ENCODE measurements around the gene ELP4. TPM values are rescaled to one million over a fixed set of nuclear protein-coding genes. Genes with fewer than 3 reads are reported as not detected.

ELP4 gene
- total RNA-seq, 1 donor from 2014 or later = 23.4 TPM

DNA sequence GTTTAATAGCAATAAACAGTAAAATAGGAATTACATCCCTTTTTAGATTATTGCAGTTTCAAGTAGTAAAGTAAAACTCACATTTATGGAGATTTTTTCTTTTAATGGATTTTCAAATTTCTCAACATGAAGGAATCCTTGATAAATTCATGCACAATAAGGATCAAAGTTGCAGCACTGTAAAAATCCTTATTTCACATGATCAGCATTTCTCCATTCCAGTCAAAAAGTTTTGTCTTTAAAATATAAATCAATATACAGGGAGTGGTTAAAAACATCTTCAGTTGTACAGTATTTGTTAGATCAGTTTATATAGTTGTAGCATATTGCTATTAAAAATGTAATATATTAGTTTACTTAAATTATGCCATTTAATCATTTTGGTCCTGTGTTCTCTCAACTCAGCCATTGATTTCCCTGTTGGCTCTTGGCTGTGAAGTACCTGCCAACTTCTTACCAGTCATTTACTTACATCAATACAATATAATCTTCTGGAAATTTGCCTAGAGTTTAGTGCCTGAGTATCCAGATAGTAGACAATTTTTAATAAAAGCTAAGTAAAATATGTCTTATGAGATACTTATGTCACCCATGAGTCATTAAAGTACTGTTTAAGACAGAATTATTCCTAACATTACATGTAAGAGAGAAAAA is 12.1 kb downstream of the ELP4 start:
- Mint-ChIP-seq H3K36me3 (ENCODE audit: insufficient read depth) (peaks cover 3% of the 10 kb centered on the region), H3K9me3 (ENCODE audit: low read depth) (peaks cover 2% of the 10 kb centered on the region), H3K27ac (no peak overlapping the region), H3K27me3 (no peaks in the 10 kb centered on the region), H3K4me1 (ENCODE audit: low read depth) (no peaks in the 10 kb centered on the region), H3K4me3 (ENCODE audit: low read depth) (no peak overlapping the region)
- DNase-seq (ENCODE audit: low spot score, unreplicated experiment) = no peak
- TF ChIP-seq, protein P1, sequence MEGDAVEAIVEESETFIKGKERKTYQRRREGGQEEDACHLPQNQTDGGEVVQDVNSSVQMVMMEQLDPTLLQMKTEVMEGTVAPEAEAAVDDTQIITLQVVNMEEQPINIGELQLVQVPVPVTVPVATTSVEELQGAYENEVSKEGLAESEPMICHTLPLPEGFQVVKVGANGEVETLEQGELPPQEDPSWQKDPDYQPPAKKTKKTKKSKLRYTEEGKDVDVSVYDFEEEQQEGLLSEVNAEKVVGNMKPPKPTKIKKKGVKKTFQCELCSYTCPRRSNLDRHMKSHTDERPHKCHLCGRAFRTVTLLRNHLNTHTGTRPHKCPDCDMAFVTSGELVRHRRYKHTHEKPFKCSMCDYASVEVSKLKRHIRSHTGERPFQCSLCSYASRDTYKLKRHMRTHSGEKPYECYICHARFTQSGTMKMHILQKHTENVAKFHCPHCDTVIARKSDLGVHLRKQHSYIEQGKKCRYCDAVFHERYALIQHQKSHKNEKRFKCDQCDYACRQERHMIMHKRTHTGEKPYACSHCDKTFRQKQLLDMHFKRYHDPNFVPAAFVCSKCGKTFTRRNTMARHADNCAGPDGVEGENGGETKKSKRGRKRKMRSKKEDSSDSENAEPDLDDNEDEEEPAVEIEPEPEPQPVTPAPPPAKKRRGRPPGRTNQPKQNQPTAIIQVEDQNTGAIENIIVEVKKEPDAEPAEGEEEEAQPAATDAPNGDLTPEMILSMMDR (IDR thresholded peaks at IDR 0.05; ENCODE audit: unreplicated experiment) = no peak

DNA sequence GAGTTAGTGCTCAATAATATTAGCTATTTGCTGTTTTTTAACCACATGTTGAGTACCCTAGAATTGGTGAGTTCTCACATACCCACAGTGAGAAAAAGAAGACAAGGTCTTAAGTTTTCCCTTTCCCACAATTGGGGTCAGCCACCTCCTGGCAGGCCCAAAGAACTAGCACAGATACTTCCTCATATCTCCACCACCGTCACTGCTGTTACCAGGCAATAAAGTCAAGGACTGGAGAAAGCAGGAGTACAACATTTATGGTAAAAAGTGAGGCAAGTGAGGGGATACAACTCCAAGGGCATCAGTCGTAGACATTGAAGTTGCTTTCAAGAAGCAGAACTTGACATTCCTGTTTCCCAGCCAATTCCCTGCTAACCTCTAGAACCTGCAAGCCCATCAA is 19.6 kb downstream of the ELP4 start:
- Mint-ChIP-seq H3K4me3 (ENCODE audit: low read depth) (no peak overlapping the region), H3K27me3 (no peaks in the 10 kb centered on the region), H3K4me1 (ENCODE audit: low read depth) (peaks cover 14% of the 10 kb centered on the region), H3K9me3 (ENCODE audit: low read depth) (peaks cover 2% of the 10 kb centered on the region), H3K36me3 (ENCODE audit: insufficient read depth) (peaks cover 9% of the 10 kb centered on the region), H3K27ac (no peak overlapping the region)
- TF ChIP-seq, protein P1 (IDR thresholded peaks at IDR 0.05; ENCODE audit: unreplicated experiment) = no peak
- no peak for DNase-seq (ENCODE audit: low spot score, unreplicated experiment)

DNA sequence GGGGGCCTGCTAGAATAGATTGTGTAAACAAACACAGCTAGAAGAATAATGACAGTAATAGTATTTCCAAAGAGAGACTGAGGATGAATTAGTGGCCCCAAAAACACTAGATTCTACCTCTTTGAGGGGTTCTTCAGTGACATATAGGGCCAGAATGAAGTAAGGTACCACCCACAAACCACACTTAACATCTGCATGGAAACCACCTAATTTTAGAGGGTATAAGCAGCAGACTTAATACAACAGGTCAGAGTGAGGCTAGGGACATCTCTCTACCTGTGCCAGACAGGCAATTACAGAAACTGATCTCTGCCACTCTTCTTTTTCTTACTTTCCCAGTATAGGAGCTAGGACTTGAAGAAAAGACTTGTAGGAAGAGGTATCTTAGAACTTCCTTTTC is 20.1 kb downstream of the ELP4 start:
- Mint-ChIP-seq H3K9me3 (ENCODE audit: low read depth) (no peaks in the 10 kb centered on the region), H3K27ac (no peak overlapping the region), H3K4me1 (ENCODE audit: low read depth) (peaks cover 14% of the 10 kb centered on the region), H3K36me3 (ENCODE audit: insufficient read depth) (peaks cover 8% of the 10 kb centered on the region), H3K27me3 (no peaks in the 10 kb centered on the region), H3K4me3 (ENCODE audit: low read depth) (no peak overlapping the region)
- TF ChIP-seq, protein P1 (IDR thresholded peaks at IDR 0.05; ENCODE audit: unreplicated experiment) = no peak
- no peak for DNase-seq (ENCODE audit: low spot score, unreplicated experiment)

DNA sequence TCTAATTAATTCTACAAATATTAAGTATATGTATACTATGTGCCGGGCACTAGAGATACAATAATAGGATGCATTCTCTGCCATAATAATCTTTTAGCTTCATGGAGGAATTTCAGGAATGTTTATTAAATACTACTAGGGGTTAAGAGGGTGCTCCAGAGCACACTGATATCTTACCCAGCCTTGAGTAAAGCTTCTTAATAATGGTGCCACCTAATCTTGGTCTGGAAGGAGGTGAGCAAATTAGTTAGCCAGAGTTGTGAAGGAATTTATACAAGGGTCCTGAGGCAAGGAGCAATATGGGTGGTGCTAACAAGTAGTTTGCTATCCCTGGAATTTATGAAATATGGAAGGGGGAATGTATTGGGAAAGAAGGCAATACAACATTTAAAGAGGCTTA is 21.7 kb downstream of the ELP4 start:
- no peak overlapping the region for H3K27ac Mint-ChIP-seq
- no peaks in the 10 kb centered on the region for H3K27me3 Mint-ChIP-seq
- peaks cover 14% of the 10 kb centered on the region for H3K4me1 Mint-ChIP-seq (ENCODE audit: low read depth)
- no peak overlapping the region for H3K4me3 Mint-ChIP-seq (ENCODE audit: low read depth)
- peaks cover 6% of the 10 kb centered on the region for H3K36me3 Mint-ChIP-seq (ENCODE audit: insufficient read depth)
- H3K9me3 Mint-ChIP-seq (ENCODE audit: low read depth) = no peaks in the 10 kb centered on the region
- TF ChIP-seq, protein P1 (IDR thresholded peaks at IDR 0.05; ENCODE audit: unreplicated experiment) = no peak
- DNase-seq (ENCODE audit: low spot score, unreplicated experiment) = no peak

DNA sequence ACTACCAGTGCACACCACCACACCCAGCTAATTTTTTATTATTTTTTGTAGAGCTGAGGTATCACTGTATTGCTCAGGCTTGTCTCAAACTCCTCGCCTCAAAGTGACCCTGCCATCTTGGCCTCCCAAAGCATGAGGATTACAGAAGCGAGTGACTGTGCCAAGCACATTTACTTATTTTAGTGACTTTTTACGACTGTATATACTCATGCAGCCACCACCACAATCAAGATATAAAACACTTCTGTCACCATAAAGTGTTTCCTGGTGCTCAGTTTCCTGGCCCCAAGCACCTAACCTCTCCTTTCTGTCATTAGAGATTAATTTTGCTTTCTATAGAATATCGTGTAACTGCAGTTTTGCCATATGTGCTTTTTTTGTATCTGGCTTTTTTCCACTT is 25.9 kb downstream of the ELP4 start:
- no peaks in the 10 kb centered on the region for H3K27me3 Mint-ChIP-seq
- H3K9me3 Mint-ChIP-seq (ENCODE audit: low read depth) = no peaks in the 10 kb centered on the region
- H3K4me1 Mint-ChIP-seq (ENCODE audit: low read depth) = peaks cover 7% of the 10 kb centered on the region
- no peak overlapping the region for H3K27ac Mint-ChIP-seq
- TF ChIP-seq, protein P1 (IDR thresholded peaks at IDR 0.05; ENCODE audit: unreplicated experiment) = no peak
- peaks cover 8% of the 10 kb centered on the region for H3K36me3 Mint-ChIP-seq (ENCODE audit: insufficient read depth)
- DNase-seq (ENCODE audit: low spot score, unreplicated experiment) = no peak
- no peak overlapping the region for H3K4me3 Mint-ChIP-seq (ENCODE audit: low read depth)

All from progenitor cell of endocrine pancreas (in vitro differentiated cells).